ENCODE data around the gene MAPK10. TPM values are rescaled to one million over a fixed set of nuclear protein-coding genes. Genes with fewer than 3 reads are reported as not detected.
A peak's percentile ranks its signal among the peaks of the same experiment; 100 is the strongest.

Gene MAPK10
- total RNA-seq, 4 donors from 2014 or later = 1.7 to 8.6 (median 4.4) TPM

GRCh38 chr4:86054286-86055032 lies 305.4 kb downstream of the MAPK10 start:
- Histone ChIP-seq H3K27ac (no peak overlapping the region), H3K4me3 (no peak overlapping the region), H3K27me3 (no peaks in the 10 kb centered on the region), H3K4me1 (peaks cover 0 to 9% (median 0%) of the 10 kb centered on the region in 3 donors), H3K9me3 (no peaks in the 10 kb centered on the region), H3K36me3 (no peaks in the 10 kb centered on the region)
- TF ChIP-seq POLR2A (IDR thresholded peaks at IDR 0.05) (no peak), CTCF (IDR thresholded peaks at IDR 0.05) (no peak)
- intact Hi-C loops (cut with DNase I) = no loop called here
- no peak for DNase-seq
- 79 to 82% methylated on average over 6 of the region's 6 CpGs for WGBS, 2 donors

DNA sequence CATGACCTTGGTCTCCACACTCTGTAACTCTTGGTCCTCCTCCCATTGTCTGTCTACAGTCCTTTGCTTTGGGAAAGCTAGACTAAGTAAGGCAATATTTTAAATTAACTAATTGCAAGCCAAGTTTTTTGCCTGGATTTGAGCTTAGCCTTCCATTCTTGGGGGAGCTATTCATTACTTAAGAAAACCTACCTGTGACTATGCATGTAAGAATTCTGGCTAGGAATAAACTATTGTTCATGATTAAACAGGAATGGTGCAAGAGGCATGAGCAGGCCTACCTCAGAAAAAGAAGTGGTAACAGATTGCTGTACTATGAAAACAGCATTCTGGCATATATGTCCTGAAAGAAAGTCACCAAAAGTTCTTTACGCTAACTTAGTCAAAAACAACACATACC lies 309.4 kb downstream of the MAPK10 start:
- H3K27me3 ChIP-seq = no peaks in the 10 kb centered on the region
- TF ChIP-seq POLR2A (IDR thresholded peaks at IDR 0.05) = no peak
- no peak for TF ChIP-seq CTCF (IDR thresholded peaks at IDR 0.05)
- H3K4me1 ChIP-seq = peaks cover 0 to under 1% (median 0%) of the 10 kb centered on the region in 3 donors
- no peak overlapping the region for H3K27ac ChIP-seq
- WGBS, 2 donors = 64 to 93% methylated on average over 1 of the region's 1 CpG
- DNase-seq = no peak
- H3K36me3 ChIP-seq = no peaks in the 10 kb centered on the region
- no peak overlapping the region for H3K4me3 ChIP-seq
- no peaks in the 10 kb centered on the region for H3K9me3 ChIP-seq
- intact Hi-C loops (cut with DNase I) = no loop called here

- H3K27me3 ChIP-seq = no peaks in the 10 kb centered on the region
- peaks cover 0 to 7% (median 0%) of the 10 kb centered on the region in 3 donors for H3K4me1 ChIP-seq
- H3K36me3 ChIP-seq = no peaks in the 10 kb centered on the region
- TF ChIP-seq CTCF (IDR thresholded peaks at IDR 0.05) = no peak
- no peak for TF ChIP-seq POLR2A (IDR thresholded peaks at IDR 0.05)
- WGBS, 2 donors = 17 to 44% methylated on average over 1 of the region's 1 CpG
- H3K4me3 ChIP-seq = no peak overlapping the region
- H3K27ac ChIP-seq = no peak overlapping the region
- no peaks in the 10 kb centered on the region for H3K9me3 ChIP-seq
- intact Hi-C loops (cut with DNase I) = no loop called here
- no peak for DNase-seq
These were observed 311.4 kb downstream of the MAPK10 start for GRCh38 chr4:86048426-86048825.

GRCh38 chr4:86044593-86044985 lies 315.3 kb downstream of the MAPK10 start:
- Histone ChIP-seq H3K27ac (no peak overlapping the region), H3K27me3 (no peaks in the 10 kb centered on the region), H3K4me1 (peaks cover 0 to 7% (median 0%) of the 10 kb centered on the region in 3 donors), H3K4me3 (no peak overlapping the region), H3K9me3 (no peaks in the 10 kb centered on the region), H3K36me3 (no peaks in the 10 kb centered on the region)
- intact Hi-C loops (cut with DNase I) = no loop called here
- no peak for TF ChIP-seq POLR2A (IDR thresholded peaks at IDR 0.05)
- no peak for TF ChIP-seq CTCF (IDR thresholded peaks at IDR 0.05)
- 40 to 73% methylated on average over 3 of the region's 3 CpGs for WGBS, 2 donors
- no peak for DNase-seq

- TF ChIP-seq CTCF (IDR thresholded peaks at IDR 0.05) (peak; percentile 51 to 66 (median 63)), POLR2A (IDR thresholded peaks at IDR 0.05) (no peak)
- no peak for DNase-seq
- Histone ChIP-seq H3K4me1 (peaks cover 0 to 7% (median 0%) of the 10 kb centered on the region in 3 donors), H3K4me3 (no peak overlapping the region), H3K27ac (no peak overlapping the region), H3K36me3 (no peaks in the 10 kb centered on the region), H3K9me3 (no peaks in the 10 kb centered on the region), H3K27me3 (no peaks in the 10 kb centered on the region)
- WGBS, 2 donors = 19 to 20% methylated on average over 8 of the region's 8 CpGs
- intact Hi-C loops (cut with DNase I) = no loop called here
These were observed 315.9 kb downstream of the MAPK10 start for GRCh38 chr4:86043755-86044592.
